GM19397 (cell line): ENCODE measurements around the gene PPP2R5A.
"Not testable (repeated sequence)": the region's sequence is repeated elsewhere in the genome, so short reads cannot be mapped to it uniquely, and the experiment has no call there.

Experiments
- ATAC-seq: cut with Tn5 transposase; IDR thresholded peaks from one replicate; pipeline ENCODE4 v1.9.1; 2021; ENCODE audit warnings: mild to moderate bottlenecking, moderate library complexity; ENCODE audit not compliant: unreplicated experiment

PPP2R5A gene

GRCh38 chr1:212294983-212295382, 9.8 kb downstream of the PPP2R5A start:
- ATAC-seq: no peak

- ATAC-seq: no peak
Observed at GRCh38 chr1:212295579-212295978, 10.4 kb downstream of the PPP2R5A start.

- ATAC-seq: no peak
Observed at GRCh38 chr1:212297338-212297737, 12.1 kb downstream of the PPP2R5A start.

- ATAC-seq: no peak
Observed at GRCh38 chr1:212301580-212301979, 16.4 kb downstream of the PPP2R5A start.

- no peak for ATAC-seq
Observed at GRCh38 chr1:212302745-212303383, 17.7 kb downstream of the PPP2R5A start.

- no peak for ATAC-seq
Observed at GRCh38 chr1:212305342-212305741, 20.1 kb downstream of the PPP2R5A start.

GRCh38 chr1:212305984-212306452, 20.8 kb downstream of the PPP2R5A start:
- not testable (repeated sequence) for ATAC-seq

- ATAC-seq: no peak
Observed at GRCh38 chr1:212309967-212310366, 24.8 kb downstream of the PPP2R5A start.

GRCh38 chr1:212310383-212310782, 25.2 kb downstream of the PPP2R5A start:
- ATAC-seq: no peak

- no peak for ATAC-seq
Observed at GRCh38 chr1:212311836-212312497, 26.8 kb downstream of the PPP2R5A start.

GRCh38 chr1:212313616-212314015, 28.4 kb downstream of the PPP2R5A start:
- no peak for ATAC-seq

GRCh38 chr1:212315184-212315583, 30.0 kb downstream of the PPP2R5A start:
- no peak for ATAC-seq

- no peak for ATAC-seq
Observed at GRCh38 chr1:212315907-212316306, 30.7 kb downstream of the PPP2R5A start.

GRCh38 chr1:212317916-212318315, 32.7 kb downstream of the PPP2R5A start:
- no peak for ATAC-seq

GRCh38 chr1:212321031-212321430, 35.8 kb downstream of the PPP2R5A start:
- ATAC-seq: not testable (repeated sequence)

GRCh38 chr1:212323066-212323465, 37.9 kb downstream of the PPP2R5A start:
- no peak for ATAC-seq

- ATAC-seq: no peak
Observed at GRCh38 chr1:212326541-212326940, 41.3 kb downstream of the PPP2R5A start.

- ATAC-seq: no peak
Observed at GRCh38 chr1:212328248-212328647, 43.0 kb downstream of the PPP2R5A start.

- no peak for ATAC-seq
Observed at GRCh38 chr1:212329105-212329504, 43.9 kb downstream of the PPP2R5A start.

- ATAC-seq: no peak
Observed at GRCh38 chr1:212341090-212341489, 55.9 kb downstream of the PPP2R5A start.

- no peak for ATAC-seq
Observed at GRCh38 chr1:212344905-212345304, 59.7 kb downstream of the PPP2R5A start.

GRCh38 chr1:212346601-212347000, 61.4 kb downstream of the PPP2R5A start:
- no peak for ATAC-seq
